SH-SY5Y (cell line): ENCODE measurements around the gene STAMBP.

Source experiments
- GATA2 ChIP-seq: IDR thresholded peaks from 2 replicates; pipeline ENCODE4 v1.6.1; 2011; ENCODE audit warnings: mild to moderate bottlenecking, low read depth, low read length
- GATA3 ChIP-seq: IDR thresholded peaks from 2 replicates; pipeline ENCODE4 v1.6.1; 2011; ENCODE audit warnings: low read depth, mild to moderate bottlenecking, low read length, moderate library complexity

- TF ChIP-seq GATA2 (no peak), GATA3 (no peak)
Measured at GRCh38 chr2:73839653-73840411, 11.1 kb downstream of the STAMBP start.
